ENCODE data around the gene GRIN2A.

GRIN2A gene

GRCh38 chr16:9964426-9964825, 217.8 kb downstream of the GRIN2A start:
- Histone ChIP-seq H3K4me1 (ENCODE audit: control insufficient read depth, low read depth, low read length) (no peaks in the 10 kb centered on the region), H3K4me3 (ENCODE audit: low read length) (no peak overlapping the region), H4K5ac (ENCODE audit: low read length) (no peak overlapping the region), H3K4ac (ENCODE audit: low read depth, low read length) (no peak overlapping the region), H3K79me2 (ENCODE audit: control insufficient read depth, insufficient read depth, low read length) (no peaks in the 10 kb centered on the region), H3K79me1 (ENCODE audit: low read length) (no peaks in the 10 kb centered on the region), H3K56ac (ENCODE audit: low read length) (no peak overlapping the region), H3K36me3 (ENCODE audit: control insufficient read depth, insufficient read depth, low read length) (no peaks in the 10 kb centered on the region), H2BK5ac (ENCODE audit: low read length) (no peak overlapping the region), H2AK5ac (ENCODE audit: low read length) (no peak overlapping the region), H2BK120ac (ENCODE audit: low read depth, low read length) (no peak overlapping the region), H3K23ac (ENCODE audit: low read length) (no peak overlapping the region), H3K4me2 (ENCODE audit: low read length) (no peak overlapping the region), H3K27me3 (ENCODE audit: insufficient read depth, low read length, poor library complexity) (no peaks in the 10 kb centered on the region), H3K27ac (ENCODE audit: low read depth, low read length) (no peak overlapping the region), H3K9ac (ENCODE audit: low read length) (no peak overlapping the region), H2BK15ac (replicated peaks; ENCODE audit: low read depth) (no peak overlapping the region), H4K8ac (ENCODE audit: low read depth, low read length) (no peak overlapping the region), H3K18ac (ENCODE audit: low read length) (no peak overlapping the region)
- WGBS (ENCODE audit: extremely low coverage, insufficient coverage, low lambda C conversion rate) = no CpG with 5 or more reads among the region's 6 CpGs
- no peak for DNase-seq

- Histone ChIP-seq H3K4me2 (ENCODE audit: low read length) (no peak overlapping the region), H3K23ac (ENCODE audit: low read length) (no peak overlapping the region), H4K5ac (ENCODE audit: low read length) (no peak overlapping the region), H2BK5ac (ENCODE audit: low read length) (no peak overlapping the region), H3K4me3 (ENCODE audit: low read length) (no peak overlapping the region), H3K79me2 (ENCODE audit: control insufficient read depth, insufficient read depth, low read length) (no peaks in the 10 kb centered on the region), H3K56ac (ENCODE audit: low read length) (no peak overlapping the region), H3K27me3 (ENCODE audit: insufficient read depth, low read length, poor library complexity) (peaks cover 40% of the 10 kb centered on the region), H3K36me3 (ENCODE audit: control insufficient read depth, insufficient read depth, low read length) (no peaks in the 10 kb centered on the region), H3K4ac (ENCODE audit: low read depth, low read length) (no peak overlapping the region), H3K79me1 (ENCODE audit: low read length) (no peaks in the 10 kb centered on the region), H3K27ac (ENCODE audit: low read depth, low read length) (no peak overlapping the region), H2AK5ac (ENCODE audit: low read length) (no peak overlapping the region), H3K4me1 (ENCODE audit: control insufficient read depth, low read depth, low read length) (peaks cover 2% of the 10 kb centered on the region), H3K9ac (ENCODE audit: low read length) (no peak overlapping the region), H4K8ac (ENCODE audit: low read depth, low read length) (no peak overlapping the region), H2BK15ac (replicated peaks; ENCODE audit: low read depth) (no peak overlapping the region), H2BK120ac (ENCODE audit: low read depth, low read length) (no peak overlapping the region), H3K18ac (ENCODE audit: low read length) (no peak overlapping the region)
- no CpG with 5 or more reads among the region's 5 CpGs for WGBS (ENCODE audit: extremely low coverage, insufficient coverage, low lambda C conversion rate)
- DNase-seq = no peak
These were observed 224.8 kb downstream of the GRIN2A start for GRCh38 chr16:9957433-9957832.

- no peaks in the 10 kb centered on the region for H3K79me2 ChIP-seq (ENCODE audit: control insufficient read depth, insufficient read depth, low read length)
- no peak overlapping the region for H2AK5ac ChIP-seq (ENCODE audit: low read length)
- H3K56ac ChIP-seq (ENCODE audit: low read length) = no peak overlapping the region
- H3K36me3 ChIP-seq (ENCODE audit: control insufficient read depth, insufficient read depth, low read length) = no peaks in the 10 kb centered on the region
- peak; percentile 66 for DNase-seq
- no peak overlapping the region for H3K4ac ChIP-seq (ENCODE audit: low read depth, low read length)
- peaks cover 40% of the 10 kb centered on the region for H3K27me3 ChIP-seq (ENCODE audit: insufficient read depth, low read length, poor library complexity)
- no peaks in the 10 kb centered on the region for H3K79me1 ChIP-seq (ENCODE audit: low read length)
- H2BK5ac ChIP-seq (ENCODE audit: low read length) = no peak overlapping the region
- H3K4me1 ChIP-seq (ENCODE audit: control insufficient read depth, low read depth, low read length) = peaks cover 2% of the 10 kb centered on the region
- no peak overlapping the region for H3K4me3 ChIP-seq (ENCODE audit: low read length)
- no peak overlapping the region for H2BK15ac ChIP-seq (replicated peaks; ENCODE audit: low read depth)
- H2BK120ac ChIP-seq (ENCODE audit: low read depth, low read length) = no peak overlapping the region
- H3K9ac ChIP-seq (ENCODE audit: low read length) = no peak overlapping the region
- H3K4me2 ChIP-seq (ENCODE audit: low read length) = no peak overlapping the region
- H3K18ac ChIP-seq (ENCODE audit: low read length) = no peak overlapping the region
- H3K27ac ChIP-seq (ENCODE audit: low read depth, low read length) = no peak overlapping the region
- H3K23ac ChIP-seq (ENCODE audit: low read length) = no peak overlapping the region
- no peak overlapping the region for H4K8ac ChIP-seq (ENCODE audit: low read depth, low read length)
- H4K5ac ChIP-seq (ENCODE audit: low read length) = no peak overlapping the region
These were observed 225.2 kb downstream of the GRIN2A start for GRCh38 chr16:9957002-9957401.

GRCh38 chr16:9955677-9956076, 226.6 kb downstream of the GRIN2A start:
- Histone ChIP-seq H3K56ac (ENCODE audit: low read length) (no peak overlapping the region), H2AK5ac (ENCODE audit: low read length) (no peak overlapping the region), H2BK15ac (replicated peaks; ENCODE audit: low read depth) (no peak overlapping the region), H3K4me3 (ENCODE audit: low read length) (no peak overlapping the region), H3K4ac (ENCODE audit: low read depth, low read length) (no peak overlapping the region), H3K79me1 (ENCODE audit: low read length) (no peaks in the 10 kb centered on the region), H3K36me3 (ENCODE audit: control insufficient read depth, insufficient read depth, low read length) (no peaks in the 10 kb centered on the region), H4K5ac (ENCODE audit: low read length) (no peak overlapping the region), H3K4me2 (ENCODE audit: low read length) (no peak overlapping the region), H4K8ac (ENCODE audit: low read depth, low read length) (no peak overlapping the region), H3K4me1 (ENCODE audit: control insufficient read depth, low read depth, low read length) (peaks cover 2% of the 10 kb centered on the region), H2BK120ac (ENCODE audit: low read depth, low read length) (no peak overlapping the region), H3K79me2 (ENCODE audit: control insufficient read depth, insufficient read depth, low read length) (no peaks in the 10 kb centered on the region), H2BK5ac (ENCODE audit: low read length) (no peak overlapping the region), H3K27ac (ENCODE audit: low read depth, low read length) (no peak overlapping the region), H3K18ac (ENCODE audit: low read length) (no peak overlapping the region), H3K27me3 (ENCODE audit: insufficient read depth, low read length, poor library complexity) (peaks cover 40% of the 10 kb centered on the region), H3K9ac (ENCODE audit: low read length) (no peak overlapping the region), H3K23ac (ENCODE audit: low read length) (no peak overlapping the region)
- no CpG with 5 or more reads among the region's 6 CpGs for WGBS (ENCODE audit: extremely low coverage, insufficient coverage, low lambda C conversion rate)
- no peak for DNase-seq

- H3K4me2 ChIP-seq (ENCODE audit: low read length) = no peak overlapping the region
- H2BK5ac ChIP-seq (ENCODE audit: low read length) = no peak overlapping the region
- no peaks in the 10 kb centered on the region for H3K79me1 ChIP-seq (ENCODE audit: low read length)
- no peak for DNase-seq
- no CpG with 5 or more reads among the region's 7 CpGs for WGBS (ENCODE audit: extremely low coverage, insufficient coverage, low lambda C conversion rate)
- H3K4me3 ChIP-seq (ENCODE audit: low read length) = no peak overlapping the region
- peaks cover 40% of the 10 kb centered on the region for H3K27me3 ChIP-seq (ENCODE audit: insufficient read depth, low read length, poor library complexity)
- no peak overlapping the region for H2AK5ac ChIP-seq (ENCODE audit: low read length)
- no peak overlapping the region for H4K8ac ChIP-seq (ENCODE audit: low read depth, low read length)
- no peak overlapping the region for H3K18ac ChIP-seq (ENCODE audit: low read length)
- no peak overlapping the region for H2BK120ac ChIP-seq (ENCODE audit: low read depth, low read length)
- H3K27ac ChIP-seq (ENCODE audit: low read depth, low read length) = no peak overlapping the region
- peaks cover 2% of the 10 kb centered on the region for H3K4me1 ChIP-seq (ENCODE audit: control insufficient read depth, low read depth, low read length)
- H3K56ac ChIP-seq (ENCODE audit: low read length) = no peak overlapping the region
- no peaks in the 10 kb centered on the region for H3K79me2 ChIP-seq (ENCODE audit: control insufficient read depth, insufficient read depth, low read length)
- H3K23ac ChIP-seq (ENCODE audit: low read length) = no peak overlapping the region
- no peak overlapping the region for H2BK15ac ChIP-seq (replicated peaks; ENCODE audit: low read depth)
- no peaks in the 10 kb centered on the region for H3K36me3 ChIP-seq (ENCODE audit: control insufficient read depth, insufficient read depth, low read length)
- no peak overlapping the region for H3K4ac ChIP-seq (ENCODE audit: low read depth, low read length)
- H4K5ac ChIP-seq (ENCODE audit: low read length) = no peak overlapping the region
- no peak overlapping the region for H3K9ac ChIP-seq (ENCODE audit: low read length)
These were observed 228.2 kb downstream of the GRIN2A start for GRCh38 chr16:9953908-9954570.

GRCh38 chr16:9950658-9951057, 231.6 kb downstream of the GRIN2A start:
- no peaks in the 10 kb centered on the region for H3K79me2 ChIP-seq (ENCODE audit: control insufficient read depth, insufficient read depth, low read length)
- no peak overlapping the region for H3K56ac ChIP-seq (ENCODE audit: low read length)
- H3K4me2 ChIP-seq (ENCODE audit: low read length) = no peak overlapping the region
- H2BK5ac ChIP-seq (ENCODE audit: low read length) = no peak overlapping the region
- no peaks in the 10 kb centered on the region for H3K36me3 ChIP-seq (ENCODE audit: control insufficient read depth, insufficient read depth, low read length)
- H4K8ac ChIP-seq (ENCODE audit: low read depth, low read length) = no peak overlapping the region
- H3K4me3 ChIP-seq (ENCODE audit: low read length) = no peak overlapping the region
- H3K18ac ChIP-seq (ENCODE audit: low read length) = no peak overlapping the region
- H2BK120ac ChIP-seq (ENCODE audit: low read depth, low read length) = no peak overlapping the region
- no peaks in the 10 kb centered on the region for H3K4me1 ChIP-seq (ENCODE audit: control insufficient read depth, low read depth, low read length)
- H2BK15ac ChIP-seq (replicated peaks; ENCODE audit: low read depth) = no peak overlapping the region
- H3K4ac ChIP-seq (ENCODE audit: low read depth, low read length) = no peak overlapping the region
- no peak for DNase-seq
- H3K9ac ChIP-seq (ENCODE audit: low read length) = no peak overlapping the region
- no peak overlapping the region for H4K5ac ChIP-seq (ENCODE audit: low read length)
- H3K23ac ChIP-seq (ENCODE audit: low read length) = no peak overlapping the region
- H2AK5ac ChIP-seq (ENCODE audit: low read length) = no peak overlapping the region
- peaks cover 27% of the 10 kb centered on the region for H3K27me3 ChIP-seq (ENCODE audit: insufficient read depth, low read length, poor library complexity)
- no peak overlapping the region for H3K27ac ChIP-seq (ENCODE audit: low read depth, low read length)
- no peaks in the 10 kb centered on the region for H3K79me1 ChIP-seq (ENCODE audit: low read length)
- no CpG with 5 or more reads among the region's 7 CpGs for WGBS (ENCODE audit: extremely low coverage, insufficient coverage, low lambda C conversion rate)
